Skeletal muscle satellite cell (primary cell): ENCODE data around the gene SMARCA1.

Experiments used
- H3K27me3 ChIP-seq: 2 replicates; pipeline ENCODE4 v1.7.0; 2013; ENCODE audit warnings: low read length; ENCODE audit not compliant: control insufficient read depth, insufficient read depth
- H3K36me3 ChIP-seq: 2 replicates; pipeline ENCODE4 v1.7.0; 2013; ENCODE audit warnings: mild to moderate bottlenecking, control low read depth, low read length; ENCODE audit not compliant: insufficient read depth
- H3K4me1 ChIP-seq: 2 replicates; pipeline ENCODE4 v1.7.0; 2013; ENCODE audit warnings: low read length; ENCODE audit not compliant: control insufficient read depth, insufficient read depth
- H3K4me2 ChIP-seq: 2 replicates; pipeline ENCODE4 v1.7.0; 2013; ENCODE audit warnings: mild to moderate bottlenecking, low read length
- H3K4me3 ChIP-seq: 2 replicates; pipeline ENCODE4 v1.7.0; 2013; ENCODE audit warnings: low read length
- H3K9ac ChIP-seq: 2 replicates; pipeline ENCODE4 v1.7.0; 2013; ENCODE audit warnings: mild to moderate bottlenecking, low read depth, low read length, moderate library complexity
- H3K9me3 ChIP-seq: replicated peaks from 2 replicates; pipeline ENCODE4 v1.7.0; 2013; ENCODE audit warnings: mild to moderate bottlenecking, control low read depth, low read length

The SMARCA1 gene

DNA sequence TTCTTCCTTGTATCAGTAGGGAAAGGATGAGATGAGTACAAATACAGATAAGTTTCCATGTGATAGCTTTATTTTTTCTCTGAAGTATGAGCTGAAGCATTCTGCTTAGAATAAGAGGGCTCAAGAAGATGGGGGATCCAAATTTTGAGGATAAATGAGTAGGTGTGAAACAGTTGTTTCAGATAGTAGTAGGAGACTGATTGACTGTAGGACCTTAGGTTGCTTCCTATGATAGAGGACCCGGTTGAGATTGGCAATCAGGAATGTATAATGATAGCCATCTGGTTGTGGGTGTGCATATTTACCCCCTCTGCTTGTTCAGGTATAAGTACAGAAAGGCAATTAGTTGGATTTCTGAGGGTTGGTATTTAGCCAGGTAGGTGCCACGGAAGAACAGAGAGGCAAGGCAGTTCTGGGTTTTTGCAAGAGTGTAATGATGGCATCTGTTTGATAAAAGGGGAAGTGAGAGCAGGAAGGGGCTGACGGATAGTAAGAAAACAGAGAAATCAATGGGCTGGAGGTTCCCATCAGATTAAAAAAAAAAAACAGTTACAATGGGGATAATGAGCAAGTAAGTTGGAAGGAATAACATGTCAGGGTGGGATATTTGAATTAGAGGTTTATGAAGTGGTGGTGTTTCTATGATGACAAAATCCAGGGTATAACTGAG lies 30.5 kb upstream of the SMARCA1 start:
- H3K27me3 ChIP-seq = no peaks in the 10 kb centered on the region
- no peak overlapping the region for H3K4me2 ChIP-seq
- no peaks in the 10 kb centered on the region for H3K9me3 ChIP-seq
- no peak overlapping the region for H3K4me3 ChIP-seq
- H3K36me3 ChIP-seq = peaks cover 1% of the 10 kb centered on the region
- no peaks in the 10 kb centered on the region for H3K4me1 ChIP-seq
- no peak overlapping the region for H3K9ac ChIP-seq

DNA sequence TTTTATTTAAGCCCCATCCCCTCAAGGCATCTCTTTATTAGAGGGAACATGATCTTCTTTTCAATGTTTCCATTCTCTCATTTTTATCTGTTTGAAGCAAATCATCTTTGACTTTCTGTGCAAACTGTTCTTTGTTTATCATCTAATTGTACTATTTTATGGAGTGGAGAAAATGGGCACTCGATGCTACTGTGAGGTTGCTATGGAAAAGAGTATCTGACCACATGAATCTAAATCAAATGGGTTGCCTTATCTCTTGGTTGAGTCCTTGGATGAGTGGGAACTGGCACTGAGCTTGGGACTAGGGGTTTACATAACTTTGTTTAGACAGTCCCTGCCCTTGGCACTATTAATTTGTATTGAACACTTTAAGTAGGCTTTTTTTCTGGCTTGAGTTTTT lies 25.8 kb upstream of the SMARCA1 start:
- no peaks in the 10 kb centered on the region for H3K4me1 ChIP-seq
- no peaks in the 10 kb centered on the region for H3K9me3 ChIP-seq
- no peaks in the 10 kb centered on the region for H3K36me3 ChIP-seq
- no peak overlapping the region for H3K4me2 ChIP-seq
- no peak overlapping the region for H3K9ac ChIP-seq
- no peaks in the 10 kb centered on the region for H3K27me3 ChIP-seq
- no peak overlapping the region for H3K4me3 ChIP-seq

DNA sequence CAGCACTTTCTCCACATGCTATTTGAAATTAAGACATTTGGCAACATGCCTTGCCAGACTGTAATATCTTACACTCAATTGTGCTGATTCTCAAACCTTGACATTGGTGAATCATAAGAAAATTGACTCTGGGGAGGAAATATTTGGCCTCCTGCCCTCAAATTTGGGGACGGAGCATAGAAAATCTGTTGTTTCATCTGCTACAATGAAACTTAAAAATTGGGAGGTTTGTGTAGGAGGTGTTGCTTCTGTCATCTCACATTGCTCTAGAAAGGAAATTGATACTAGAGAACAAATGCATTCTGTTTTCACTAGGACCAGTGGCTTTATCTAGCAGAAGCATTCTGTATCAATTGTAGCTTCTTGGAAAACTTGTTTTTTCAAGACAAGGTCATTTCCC lies 22.1 kb upstream of the SMARCA1 start:
- Histone ChIP-seq H3K4me3 (no peak overlapping the region), H3K9ac (no peak overlapping the region), H3K27me3 (no peaks in the 10 kb centered on the region), H3K9me3 (no peaks in the 10 kb centered on the region), H3K36me3 (no peaks in the 10 kb centered on the region), H3K4me1 (peaks cover 3% of the 10 kb centered on the region), H3K4me2 (no peak overlapping the region)

DNA sequence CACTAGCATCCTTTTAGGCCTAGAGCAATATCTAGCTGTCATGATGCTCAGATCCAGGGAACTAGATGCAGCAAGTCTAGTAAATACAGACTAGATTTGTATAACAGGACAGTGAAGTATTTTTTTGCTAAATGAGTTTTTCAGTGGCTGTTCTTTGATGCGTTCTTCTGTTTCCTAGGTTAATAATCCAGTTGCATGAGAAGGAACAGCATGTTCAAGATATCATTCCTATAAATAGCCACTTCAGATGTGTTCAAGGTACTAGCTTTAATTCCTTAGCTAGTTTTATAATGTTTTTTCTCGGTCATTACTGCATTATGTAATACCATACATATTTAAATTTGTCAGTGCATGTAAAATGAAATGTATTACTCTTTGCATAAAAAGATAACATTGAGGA lies 21.5 kb upstream of the SMARCA1 start:
- no peak overlapping the region for H3K4me2 ChIP-seq
- H3K9me3 ChIP-seq = no peaks in the 10 kb centered on the region
- no peaks in the 10 kb centered on the region for H3K36me3 ChIP-seq
- H3K4me1 ChIP-seq = peaks cover 3% of the 10 kb centered on the region
- H3K4me3 ChIP-seq = no peak overlapping the region
- no peak overlapping the region for H3K9ac ChIP-seq
- H3K27me3 ChIP-seq = no peaks in the 10 kb centered on the region

DNA sequence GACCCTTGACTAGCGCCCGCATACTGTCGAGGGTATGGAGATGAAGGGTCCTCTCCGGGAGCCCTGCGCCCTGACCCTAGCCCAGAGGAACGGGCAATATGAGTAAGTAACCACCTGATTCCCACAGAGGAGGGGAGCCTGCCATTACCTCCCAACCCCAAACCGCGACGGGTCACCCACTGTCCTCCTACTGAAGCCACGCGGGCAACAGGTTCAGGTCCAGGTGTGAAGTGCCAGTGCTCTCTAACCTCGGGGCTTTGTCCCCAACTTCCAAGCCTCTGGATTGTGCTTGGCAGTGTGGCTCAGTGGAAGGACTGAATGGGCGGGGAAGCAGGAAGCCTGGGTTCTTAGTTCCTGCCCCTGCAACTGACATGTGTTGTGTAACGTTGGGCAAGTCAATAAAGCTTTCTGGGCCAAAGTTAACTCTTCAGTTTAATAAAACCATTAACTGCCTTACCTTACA lies 17.5 kb upstream of the SMARCA1 start:
- H3K36me3 ChIP-seq = no peaks in the 10 kb centered on the region
- H3K4me2 ChIP-seq = peak overlapping the region; percentile 89
- H3K4me1 ChIP-seq = peaks cover 3% of the 10 kb centered on the region
- H3K4me3 ChIP-seq = peak overlapping the region; percentile 75
- H3K9ac ChIP-seq = peak overlapping the region; percentile 63
- no peaks in the 10 kb centered on the region for H3K9me3 ChIP-seq
- no peaks in the 10 kb centered on the region for H3K27me3 ChIP-seq

DNA sequence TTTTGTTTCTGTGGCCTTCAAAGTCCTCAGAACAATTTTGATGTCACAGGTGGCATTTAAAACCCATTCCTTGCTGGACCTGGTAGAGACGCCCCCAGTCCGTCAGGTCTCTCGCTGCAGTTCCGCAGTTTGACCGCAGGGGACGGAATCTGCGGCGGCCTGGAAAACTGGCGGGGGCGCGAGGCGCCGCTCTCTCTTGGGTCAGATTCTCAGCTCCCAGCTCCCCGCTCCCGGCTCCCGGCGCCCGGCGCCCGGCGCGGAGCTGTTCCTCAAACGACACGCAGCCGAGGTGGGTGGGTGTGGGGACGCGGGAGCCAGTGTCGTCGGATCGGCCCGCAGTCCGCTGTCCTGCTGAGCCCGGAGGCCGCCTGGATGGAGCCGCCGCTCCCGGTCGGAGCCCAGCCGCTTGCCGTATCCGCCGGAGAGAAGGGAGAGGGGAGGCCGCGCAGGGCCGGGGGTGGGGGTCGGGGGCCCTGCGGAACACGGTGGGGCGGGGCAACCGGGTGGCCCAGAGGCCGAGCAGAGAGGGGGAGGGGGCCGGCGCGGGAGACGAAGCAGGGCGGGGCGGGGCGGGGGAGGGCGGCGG lies 16.9 kb upstream of the SMARCA1 start, which contains the start of gene OCRL:
TSS of gene OCRL (plus strand) at position 192 of the 586 bp plus-strand sequence. CDS start at position 373, 181 bp downstream.
- Histone ChIP-seq H3K27me3 (no peaks in the 10 kb centered on the region), H3K9ac (peak within 1 kb of the TSS; percentile 81), H3K4me2 (peak within 1 kb of the TSS; percentile 89), H3K4me3 (peak within 1 kb of the TSS; percentile 79), H3K9me3 (no peaks in the 10 kb centered on the region), H3K36me3 (no peaks in the 10 kb centered on the region), H3K4me1 (peaks cover 3% of the 10 kb centered on the region)

DNA sequence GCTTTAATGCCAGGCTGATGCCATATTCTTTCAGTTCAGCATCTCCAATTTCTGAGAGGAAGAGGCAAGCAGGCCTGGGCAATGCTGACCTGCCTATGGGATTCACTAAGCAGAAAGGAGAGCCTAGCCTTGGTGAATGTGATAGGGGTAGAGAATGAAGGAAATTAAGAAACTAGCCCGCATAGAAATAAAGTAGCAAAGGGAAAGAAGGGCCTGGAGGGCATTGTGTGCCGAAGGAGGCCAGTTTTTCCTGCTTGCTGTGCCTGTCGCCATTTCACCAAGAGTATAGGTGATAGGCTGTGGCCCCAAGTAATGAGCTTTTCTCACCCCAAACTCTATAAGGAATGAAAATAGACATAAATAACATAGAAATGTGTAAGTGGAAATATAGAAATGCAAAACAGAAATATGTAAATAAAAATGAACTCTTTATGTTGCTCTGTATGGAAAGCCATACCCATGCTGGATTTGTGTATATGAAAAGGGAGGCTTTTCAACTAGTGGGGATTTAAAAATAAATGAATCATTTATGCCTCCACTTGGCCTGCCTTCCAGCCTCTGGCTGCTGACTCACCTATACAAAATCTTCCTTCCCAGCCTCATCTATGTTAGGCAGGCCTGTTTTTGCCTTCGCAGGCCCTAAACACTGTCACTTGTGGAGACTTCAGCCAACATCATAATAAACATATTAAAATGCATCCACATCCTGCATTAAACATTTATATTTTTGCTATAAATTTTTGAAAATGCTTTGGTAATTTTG lies 11.7 kb upstream of the SMARCA1 start:
- H3K9me3 ChIP-seq = no peaks in the 10 kb centered on the region

DNA sequence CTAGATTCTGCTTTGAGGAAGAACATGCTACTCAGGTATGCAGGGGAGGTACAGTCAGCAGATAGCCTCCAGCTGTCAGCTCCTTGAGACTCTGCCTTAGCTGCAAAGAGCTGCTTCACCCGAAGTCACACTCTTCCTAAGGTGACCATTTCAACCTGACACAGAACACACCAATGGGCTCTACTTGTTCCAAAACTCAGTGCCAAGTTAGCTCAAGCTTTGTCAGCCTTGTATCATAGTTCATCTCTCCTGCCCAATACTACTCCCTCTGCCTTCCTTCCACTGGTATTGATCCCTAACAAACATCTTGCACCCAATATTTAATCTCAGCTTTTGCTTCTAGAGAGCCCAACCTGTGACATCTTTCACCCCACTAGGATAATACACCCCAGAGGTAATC lies 7.8 kb upstream of the SMARCA1 start:
- peaks cover 5% of the 10 kb centered on the region for H3K27me3 ChIP-seq
- no peak overlapping the region for H3K4me3 ChIP-seq
- H3K36me3 ChIP-seq = no peaks in the 10 kb centered on the region
- H3K9ac ChIP-seq = no peak overlapping the region
- H3K4me1 ChIP-seq = no peaks in the 10 kb centered on the region
- no peak overlapping the region for H3K4me2 ChIP-seq
- no peaks in the 10 kb centered on the region for H3K9me3 ChIP-seq

More for the DNA sequence above, 11.7 kb upstream of the SMARCA1 start:
- Histone ChIP-seq H3K27me3 (peaks cover 5% of the 10 kb centered on the region), H3K4me2 (no peak overlapping the region), H3K4me1 (no peaks in the 10 kb centered on the region), H3K36me3 (no peaks in the 10 kb centered on the region), H3K9ac (no peak overlapping the region), H3K4me3 (no peak overlapping the region)

DNA sequence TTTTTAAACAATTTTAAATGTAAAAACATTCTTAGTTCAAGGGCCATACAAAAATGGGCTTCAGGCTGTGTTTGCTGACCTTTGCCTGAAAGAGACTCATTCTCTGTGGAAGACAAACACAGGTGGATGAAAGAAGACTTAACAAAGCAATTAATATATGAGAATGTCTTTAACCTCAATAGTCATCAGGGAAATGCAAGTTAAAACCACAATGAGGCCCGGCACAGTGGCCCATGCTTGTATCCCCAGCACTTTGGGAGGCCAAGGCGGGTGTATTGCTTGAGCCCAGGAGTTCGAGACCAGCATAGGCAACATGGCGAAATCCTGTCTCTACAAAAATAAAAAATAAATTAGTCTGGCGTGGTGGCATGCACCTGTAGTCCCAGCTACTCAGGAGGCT lies 7.1 kb upstream of the SMARCA1 start:
- no peaks in the 10 kb centered on the region for H3K4me1 ChIP-seq
- no peak overlapping the region for H3K9ac ChIP-seq
- no peaks in the 10 kb centered on the region for H3K36me3 ChIP-seq
- H3K27me3 ChIP-seq = peaks cover 5% of the 10 kb centered on the region
- no peaks in the 10 kb centered on the region for H3K9me3 ChIP-seq
- H3K4me2 ChIP-seq = no peak overlapping the region
- no peak overlapping the region for H3K4me3 ChIP-seq

DNA sequence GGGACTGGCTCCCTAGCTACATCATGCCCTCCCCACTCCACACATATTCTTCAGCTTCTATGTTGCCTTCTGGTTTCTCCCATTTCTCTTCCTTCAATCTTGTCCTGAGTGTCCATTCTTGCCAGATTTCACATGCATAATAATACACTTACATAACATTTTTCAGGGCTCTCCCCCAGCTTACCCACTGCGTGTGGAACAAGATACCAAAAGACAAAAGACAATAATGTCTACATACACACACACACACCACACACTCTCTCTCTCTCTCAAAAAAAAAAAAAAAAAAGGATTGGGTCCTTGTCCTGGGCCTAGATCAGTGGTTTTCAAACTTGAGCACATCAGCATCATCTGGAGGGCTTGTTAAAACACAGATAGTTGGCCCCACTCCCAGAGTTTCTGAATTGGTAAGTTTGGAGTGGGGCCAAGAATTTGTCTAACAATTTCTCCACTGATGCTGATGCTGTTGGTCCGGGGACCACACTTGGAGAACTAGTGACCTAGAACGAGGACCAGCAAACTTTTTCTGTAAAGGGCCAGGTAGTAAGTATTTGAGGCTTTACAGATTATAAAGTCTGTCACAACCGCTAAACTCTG lies 6.5 kb upstream of the SMARCA1 start:
- no peaks in the 10 kb centered on the region for H3K4me1 ChIP-seq
- H3K4me3 ChIP-seq = no peak overlapping the region
- no peak overlapping the region for H3K9ac ChIP-seq
- peaks cover 5% of the 10 kb centered on the region for H3K27me3 ChIP-seq
- H3K4me2 ChIP-seq = no peak overlapping the region
- H3K9me3 ChIP-seq = no peaks in the 10 kb centered on the region
- no peaks in the 10 kb centered on the region for H3K36me3 ChIP-seq

DNA sequence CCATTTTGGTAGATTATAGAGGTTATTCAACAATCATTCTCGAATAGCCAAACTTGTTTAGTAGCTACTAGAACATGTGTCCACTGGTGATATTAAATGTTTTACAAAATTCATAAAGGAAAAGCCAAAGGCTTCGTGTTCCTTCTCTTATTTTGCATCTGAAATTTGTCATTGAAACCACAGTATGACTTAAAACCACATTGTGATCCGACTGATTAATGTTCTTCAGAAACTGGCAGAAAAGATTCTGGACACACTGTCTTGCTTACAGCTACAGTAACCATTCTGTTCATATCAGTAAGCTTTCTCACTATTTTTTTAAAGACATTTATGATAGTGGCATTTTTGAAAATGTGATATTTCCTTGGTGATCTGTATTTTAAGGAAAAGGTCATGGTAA lies 2.6 kb upstream of the SMARCA1 start:
- Histone ChIP-seq H3K4me2 (no peak overlapping the region), H3K9ac (no peak overlapping the region), H3K4me3 (no peak overlapping the region), H3K4me1 (no peaks in the 10 kb centered on the region), H3K9me3 (no peaks in the 10 kb centered on the region), H3K27me3 (no peaks in the 10 kb centered on the region), H3K36me3 (no peaks in the 10 kb centered on the region)
